ENCODE results near the gene CREB3. TPM values are rescaled to one million over a fixed set of nuclear protein-coding genes. Genes with fewer than 3 reads are reported as not detected.

Gene CREB3
- polyA plus RNA-seq, 2 of the 4 experiments (the other 2 are of a cell fraction): 33.3 to 51.3 TPM

DNA sequence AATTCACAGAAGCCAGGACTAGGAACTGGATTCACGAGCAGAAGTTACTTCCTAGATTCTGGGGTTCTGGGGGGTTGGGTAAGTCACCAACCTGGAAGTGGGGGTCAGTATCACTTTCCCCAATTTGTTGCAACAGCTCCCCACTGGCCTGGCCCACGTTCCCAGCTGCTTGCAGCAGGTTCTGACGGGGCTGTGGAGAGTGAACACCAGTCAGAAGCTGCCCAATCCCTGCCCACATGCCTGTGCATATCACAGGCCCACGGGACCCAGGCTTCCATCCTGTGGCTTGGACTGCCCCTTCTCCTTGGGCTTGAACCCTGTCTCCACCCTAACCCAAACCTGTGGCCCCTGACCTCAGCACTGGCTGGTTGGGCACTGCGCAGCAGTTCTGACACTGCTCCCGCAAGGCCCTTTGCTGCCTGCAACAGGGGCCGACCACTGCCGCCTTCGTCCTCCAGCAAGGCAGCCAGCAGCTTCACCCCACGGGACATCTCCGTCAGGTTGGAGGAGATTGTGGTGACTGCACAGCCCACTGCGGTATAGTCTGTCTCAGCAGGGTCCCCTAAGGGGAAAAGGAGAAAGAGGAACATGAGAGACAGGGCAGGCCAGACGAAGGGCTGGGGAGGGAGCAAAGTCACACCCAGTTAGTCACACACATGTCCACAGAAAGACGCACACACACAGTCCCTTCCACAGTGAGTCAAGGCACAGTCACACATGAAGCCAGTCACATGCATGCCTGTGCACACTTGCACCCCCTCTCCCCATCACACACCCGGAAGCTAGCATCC is 13.6 kb upstream of the CREB3 start (continued):
- TF ChIP-seq, protein P1, sequence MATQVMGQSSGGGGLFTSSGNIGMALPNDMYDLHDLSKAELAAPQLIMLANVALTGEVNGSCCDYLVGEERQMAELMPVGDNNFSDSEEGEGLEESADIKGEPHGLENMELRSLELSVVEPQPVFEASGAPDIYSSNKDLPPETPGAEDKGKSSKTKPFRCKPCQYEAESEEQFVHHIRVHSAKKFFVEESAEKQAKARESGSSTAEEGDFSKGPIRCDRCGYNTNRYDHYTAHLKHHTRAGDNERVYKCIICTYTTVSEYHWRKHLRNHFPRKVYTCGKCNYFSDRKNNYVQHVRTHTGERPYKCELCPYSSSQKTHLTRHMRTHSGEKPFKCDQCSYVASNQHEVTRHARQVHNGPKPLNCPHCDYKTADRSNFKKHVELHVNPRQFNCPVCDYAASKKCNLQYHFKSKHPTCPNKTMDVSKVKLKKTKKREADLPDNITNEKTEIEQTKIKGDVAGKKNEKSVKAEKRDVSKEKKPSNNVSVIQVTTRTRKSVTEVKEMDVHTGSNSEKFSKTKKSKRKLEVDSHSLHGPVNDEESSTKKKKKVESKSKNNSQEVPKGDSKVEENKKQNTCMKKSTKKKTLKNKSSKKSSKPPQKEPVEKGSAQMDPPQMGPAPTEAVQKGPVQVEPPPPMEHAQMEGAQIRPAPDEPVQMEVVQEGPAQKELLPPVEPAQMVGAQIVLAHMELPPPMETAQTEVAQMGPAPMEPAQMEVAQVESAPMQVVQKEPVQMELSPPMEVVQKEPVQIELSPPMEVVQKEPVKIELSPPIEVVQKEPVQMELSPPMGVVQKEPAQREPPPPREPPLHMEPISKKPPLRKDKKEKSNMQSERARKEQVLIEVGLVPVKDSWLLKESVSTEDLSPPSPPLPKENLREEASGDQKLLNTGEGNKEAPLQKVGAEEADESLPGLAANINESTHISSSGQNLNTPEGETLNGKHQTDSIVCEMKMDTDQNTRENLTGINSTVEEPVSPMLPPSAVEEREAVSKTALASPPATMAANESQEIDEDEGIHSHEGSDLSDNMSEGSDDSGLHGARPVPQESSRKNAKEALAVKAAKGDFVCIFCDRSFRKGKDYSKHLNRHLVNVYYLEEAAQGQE (IDR thresholded peaks at IDR 0.05): no peak
- TF ChIP-seq, protein P2, sequence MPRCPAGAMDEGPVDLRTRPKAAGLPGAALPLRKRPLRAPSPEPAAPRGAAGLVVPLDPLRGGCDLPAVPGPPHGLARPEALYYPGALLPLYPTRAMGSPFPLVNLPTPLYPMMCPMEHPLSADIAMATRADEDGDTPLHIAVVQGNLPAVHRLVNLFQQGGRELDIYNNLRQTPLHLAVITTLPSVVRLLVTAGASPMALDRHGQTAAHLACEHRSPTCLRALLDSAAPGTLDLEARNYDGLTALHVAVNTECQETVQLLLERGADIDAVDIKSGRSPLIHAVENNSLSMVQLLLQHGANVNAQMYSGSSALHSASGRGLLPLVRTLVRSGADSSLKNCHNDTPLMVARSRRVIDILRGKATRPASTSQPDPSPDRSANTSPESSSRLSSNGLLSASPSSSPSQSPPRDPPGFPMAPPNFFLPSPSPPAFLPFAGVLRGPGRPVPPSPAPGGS (IDR thresholded peaks at IDR 0.05): no peak
- TF ChIP-seq FOXS1 (CRISPR knock-in tag; IDR thresholded peaks at IDR 0.05) (no peak), CHD2 (IDR thresholded peaks at IDR 0.05; ENCODE audit: low read length, partially characterized antibody) (no peak)
- TF ChIP-seq, protein P3, sequence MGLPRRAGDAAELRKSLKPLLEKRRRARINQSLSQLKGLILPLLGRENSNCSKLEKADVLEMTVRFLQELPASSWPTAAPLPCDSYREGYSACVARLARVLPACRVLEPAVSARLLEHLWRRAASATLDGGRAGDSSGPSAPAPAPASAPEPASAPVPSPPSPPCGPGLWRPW (IDR thresholded peaks at IDR 0.05): no peak
- TF ChIP-seq, protein P4, sequence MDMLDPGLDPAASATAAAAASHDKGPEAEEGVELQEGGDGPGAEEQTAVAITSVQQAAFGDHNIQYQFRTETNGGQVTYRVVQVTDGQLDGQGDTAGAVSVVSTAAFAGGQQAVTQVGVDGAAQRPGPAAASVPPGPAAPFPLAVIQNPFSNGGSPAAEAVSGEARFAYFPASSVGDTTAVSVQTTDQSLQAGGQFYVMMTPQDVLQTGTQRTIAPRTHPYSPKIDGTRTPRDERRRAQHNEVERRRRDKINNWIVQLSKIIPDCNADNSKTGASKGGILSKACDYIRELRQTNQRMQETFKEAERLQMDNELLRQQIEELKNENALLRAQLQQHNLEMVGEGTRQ (IDR thresholded peaks at IDR 0.05): no peak

DNA sequence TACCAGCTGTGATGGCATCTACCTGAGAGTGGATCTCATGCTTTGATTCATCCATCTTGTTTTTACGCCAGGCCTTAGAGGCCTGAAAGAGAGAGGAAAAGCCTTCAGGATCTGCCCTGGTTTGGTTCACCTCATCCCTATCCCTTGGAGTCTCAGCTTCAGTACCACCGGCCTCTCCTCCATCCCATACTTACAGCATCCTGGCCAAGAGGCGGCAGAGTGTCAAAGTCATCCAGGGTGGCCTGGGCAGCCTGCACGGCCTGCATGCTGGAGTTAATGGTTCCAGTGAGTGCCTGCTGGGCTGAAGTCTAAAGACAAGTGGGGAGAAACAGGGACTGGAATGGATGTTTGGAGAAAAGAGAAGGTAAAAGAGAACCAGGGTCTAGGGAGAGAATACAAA is 12.9 kb upstream of the CREB3 start:
- FAIRE-seq: no peak
- WGBS (ENCODE audit: missing lambda C conversion rate): 93% methylated on average over 4 of the region's 4 CpGs

More for the DNA sequence above, 12.9 kb upstream of the CREB3 start:
- Histone ChIP-seq H3K9me3 (no peaks in the 10 kb centered on the region), H3K4me2 (no peak overlapping the region), H3K27ac (no peak overlapping the region), H3K4me1 (no peaks in the 10 kb centered on the region), H3K4me3 (no peak overlapping the region)
- TF ChIP-seq HOXB5 (CRISPR knock-in tag; IDR thresholded peaks at IDR 0.05): no peak
- TF ChIP-seq EP300 (IDR thresholded peaks at IDR 0.05): no peak
- no peak for TF ChIP-seq ESRRA (IDR thresholded peaks at IDR 0.05; ENCODE audit: borderline replicate concordance, low read length)
- TF ChIP-seq, protein P4 (IDR thresholded peaks at IDR 0.05): no peak
- TF ChIP-seq, protein P1 (IDR thresholded peaks at IDR 0.05): no peak
- no peak for TF ChIP-seq RARB (CRISPR knock-in tag; IDR thresholded peaks at IDR 0.05)
- TF ChIP-seq, protein P5, sequence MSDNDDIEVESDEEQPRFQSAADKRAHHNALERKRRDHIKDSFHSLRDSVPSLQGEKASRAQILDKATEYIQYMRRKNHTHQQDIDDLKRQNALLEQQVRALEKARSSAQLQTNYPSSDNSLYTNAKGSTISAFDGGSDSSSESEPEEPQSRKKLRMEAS (IDR thresholded peaks at IDR 0.05): no peak
- no peak for TF ChIP-seq PHF8 (IDR thresholded peaks at IDR 0.05; ENCODE audit: borderline replicate concordance, low read depth)
- no peak for TF ChIP-seq ZC3H11A (IDR thresholded peaks at IDR 0.05)
- no peak for TF ChIP-seq EHMT2 (IDR thresholded peaks at IDR 0.05; ENCODE audit: low read depth)
- no peak for TF ChIP-seq CBX8 (IDR thresholded peaks at IDR 0.05)
- TF ChIP-seq NFE2L2 (conservative IDR thresholded peaks at IDR 0.05; ENCODE audit: low read length): no peak
- no peak for TF ChIP-seq CEBPB (IDR thresholded peaks at IDR 0.05)
- no peak for TF ChIP-seq RNF2 (IDR thresholded peaks at IDR 0.05; ENCODE audit: borderline replicate concordance, low read depth)
- TF ChIP-seq, protein P6, sequence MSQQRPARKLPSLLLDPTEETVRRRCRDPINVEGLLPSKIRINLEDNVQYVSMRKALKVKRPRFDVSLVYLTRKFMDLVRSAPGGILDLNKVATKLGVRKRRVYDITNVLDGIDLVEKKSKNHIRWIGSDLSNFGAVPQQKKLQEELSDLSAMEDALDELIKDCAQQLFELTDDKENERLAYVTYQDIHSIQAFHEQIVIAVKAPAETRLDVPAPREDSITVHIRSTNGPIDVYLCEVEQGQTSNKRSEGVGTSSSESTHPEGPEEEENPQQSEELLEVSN (IDR thresholded peaks at IDR 0.05; ENCODE audit: borderline replicate concordance, low read depth): no peak
- TF ChIP-seq POLR2AphosphoS2 (conservative IDR thresholded peaks at IDR 0.05; ENCODE audit: low read length): no peak
- no peak for TF ChIP-seq FOSL2 (IDR thresholded peaks at IDR 0.05)
- TF ChIP-seq FOSL2 (CRISPR knock-in tag; IDR thresholded peaks at IDR 0.05): no peak
- TF ChIP-seq, protein P7, sequence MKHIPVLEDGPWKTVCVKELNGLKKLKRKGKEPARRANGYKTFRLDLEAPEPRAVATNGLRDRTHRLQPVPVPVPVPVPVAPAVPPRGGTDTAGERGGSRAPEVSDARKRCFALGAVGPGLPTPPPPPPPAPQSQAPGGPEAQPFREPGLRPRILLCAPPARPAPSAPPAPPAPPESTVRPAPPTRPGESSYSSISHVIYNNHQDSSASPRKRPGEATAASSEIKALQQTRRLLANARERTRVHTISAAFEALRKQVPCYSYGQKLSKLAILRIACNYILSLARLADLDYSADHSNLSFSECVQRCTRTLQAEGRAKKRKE (CRISPR knock-in tag; IDR thresholded peaks at IDR 0.05; ENCODE audit: low read depth): no peak
- POLR2A ChIA-PET: no interaction called here
- CTCF ChIA-PET: interaction anchor here (31.4 to 32.5 kb wide), 2 partner anchors 2 to 16 kb away, joined by 758 read pairs; partner anchors contain the start of genes CREB3, TLN1 and TPM2
- ATAC-seq (no peak), DNase-seq (ENCODE audit: low read depth in 1 of 2, low spot score in 1 of 2) (no peak)

All from A549 (cell line).